C4-2B (cell line): ENCODE results near the gene HHIPL1.

Experiments used
- ZFX ChIP-seq: fragments of 450-650 bp; IDR thresholded peaks from 2 replicates; pipeline ENCODE4 v1.6.1; 2017
- TF ChIP-seq, protein P1 (sequence below): fragments of 450-650 bp; conservative IDR thresholded peaks from 2 replicates; pipeline ENCODE4 v1.5.1; 2017; ENCODE audit warnings: mild to moderate bottlenecking

DNA sequence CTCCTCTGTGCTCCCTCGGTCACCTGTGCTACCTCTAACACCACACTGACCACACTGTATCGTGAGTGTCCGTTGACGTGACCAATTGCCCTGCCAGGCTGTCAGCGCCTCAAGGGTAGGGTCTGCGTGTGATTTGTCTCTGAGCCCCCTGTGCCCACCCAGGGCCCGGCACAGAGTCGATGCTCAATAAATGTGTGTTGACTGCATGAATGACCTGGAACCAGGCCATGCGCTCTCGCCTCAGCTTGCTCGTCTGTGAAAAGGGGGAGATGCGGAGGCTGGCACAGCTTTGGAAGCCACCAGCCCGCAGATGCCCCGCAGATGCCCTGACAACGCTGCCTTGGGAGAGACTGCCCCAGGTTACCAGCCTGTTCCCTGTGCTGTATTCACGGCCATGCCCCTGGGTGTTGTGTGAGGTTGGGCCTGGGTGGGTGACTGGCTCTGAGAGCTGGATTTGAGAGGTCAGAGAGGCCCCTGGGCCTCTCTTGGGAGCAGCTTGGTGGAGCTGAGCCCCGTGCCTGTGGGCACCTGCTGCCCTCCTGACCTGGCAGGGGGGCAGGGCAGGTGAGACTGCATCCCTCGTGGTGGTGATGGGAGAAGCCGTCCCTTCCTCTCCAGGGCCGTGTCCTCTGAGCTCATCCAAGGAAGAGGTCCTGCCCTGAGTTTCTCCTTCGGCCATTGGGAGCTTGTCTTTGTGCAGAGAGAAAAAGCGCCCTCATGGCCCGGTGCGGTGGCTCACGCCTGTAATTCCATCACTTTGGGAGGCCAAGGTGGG lies 82.4 kb downstream of the HHIPL1 start:
- TF ChIP-seq, protein P1, sequence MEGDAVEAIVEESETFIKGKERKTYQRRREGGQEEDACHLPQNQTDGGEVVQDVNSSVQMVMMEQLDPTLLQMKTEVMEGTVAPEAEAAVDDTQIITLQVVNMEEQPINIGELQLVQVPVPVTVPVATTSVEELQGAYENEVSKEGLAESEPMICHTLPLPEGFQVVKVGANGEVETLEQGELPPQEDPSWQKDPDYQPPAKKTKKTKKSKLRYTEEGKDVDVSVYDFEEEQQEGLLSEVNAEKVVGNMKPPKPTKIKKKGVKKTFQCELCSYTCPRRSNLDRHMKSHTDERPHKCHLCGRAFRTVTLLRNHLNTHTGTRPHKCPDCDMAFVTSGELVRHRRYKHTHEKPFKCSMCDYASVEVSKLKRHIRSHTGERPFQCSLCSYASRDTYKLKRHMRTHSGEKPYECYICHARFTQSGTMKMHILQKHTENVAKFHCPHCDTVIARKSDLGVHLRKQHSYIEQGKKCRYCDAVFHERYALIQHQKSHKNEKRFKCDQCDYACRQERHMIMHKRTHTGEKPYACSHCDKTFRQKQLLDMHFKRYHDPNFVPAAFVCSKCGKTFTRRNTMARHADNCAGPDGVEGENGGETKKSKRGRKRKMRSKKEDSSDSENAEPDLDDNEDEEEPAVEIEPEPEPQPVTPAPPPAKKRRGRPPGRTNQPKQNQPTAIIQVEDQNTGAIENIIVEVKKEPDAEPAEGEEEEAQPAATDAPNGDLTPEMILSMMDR = no peak
- TF ChIP-seq ZFX = no peak
